B cell (primary cell): Measurements from ENCODE around the gene EMID1.

ENCODE experiments used
- CTCF ChIP-seq: fragments of 200-600 bp; IDR thresholded peaks from one replicate; pipeline ENCODE4 v1.8.0; 2022; ENCODE audit warnings: antibody characterized with exemption, mild to moderate bottlenecking
- EZH2 ChIP-seq: IDR thresholded peaks from 2 replicates; pipeline ENCODE4 v1.6.1; 2012; ENCODE audit warnings: borderline replicate concordance, low read depth, mild to moderate bottlenecking, moderate library complexity, low read length; ENCODE audit not compliant: insufficient read depth, poor library complexity, severe bottlenecking

DNA sequence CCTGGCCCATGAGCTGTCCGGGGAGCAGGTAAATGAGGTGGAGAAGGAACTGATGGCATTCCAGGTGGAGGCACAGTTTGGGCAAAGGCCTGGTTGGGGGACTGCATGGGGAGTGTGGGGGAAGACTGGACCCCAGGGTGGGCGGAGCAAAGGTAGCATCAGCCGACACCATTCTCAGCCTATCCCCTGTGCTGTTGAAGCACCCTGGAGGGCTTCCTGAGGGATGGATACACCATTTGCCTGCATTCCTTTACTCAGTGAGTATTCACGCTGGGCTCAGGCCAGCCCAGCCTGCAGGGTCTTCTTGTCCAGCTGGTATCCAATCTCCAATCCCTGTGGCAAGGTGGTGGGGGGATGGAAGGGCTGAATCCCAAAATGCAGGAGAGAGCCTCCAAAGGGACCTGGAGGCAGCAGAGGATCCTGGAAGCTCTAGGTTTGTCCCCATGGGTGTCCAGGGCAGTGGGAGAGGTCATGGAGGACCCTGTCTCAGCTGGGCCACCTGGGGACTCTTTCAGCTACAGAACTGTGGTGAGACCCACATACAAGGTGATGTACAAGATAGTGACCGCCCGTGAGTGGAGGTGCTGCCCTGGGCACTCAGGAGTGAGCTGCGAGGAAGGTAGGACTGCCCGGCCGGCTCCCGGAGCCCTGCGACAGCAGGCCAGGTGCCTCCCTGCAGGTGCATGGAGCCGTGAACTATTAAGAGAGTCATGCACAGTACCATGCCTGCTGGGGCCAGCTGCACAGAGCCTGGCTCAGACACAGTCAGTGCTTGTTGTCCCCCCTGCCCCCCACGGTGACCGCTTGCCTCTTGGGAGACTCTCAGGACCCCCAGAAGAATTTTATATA is 9.5 kb downstream of the EMID1 start:
- TF ChIP-seq EZH2 = no peak
- TF ChIP-seq CTCF = no peak
